Inflammatory macrophage treated with lipopolysaccharide for 4 hours (primary cell): Measurements from ENCODE around the gene SPANXN5.
"Not testable (repeated sequence)": the region's sequence is repeated elsewhere in the genome, so short reads cannot be mapped to it uniquely, and the experiment has no call there.

Experiments
- DNase-seq: peaks from one replicate; pipeline ENCODE4 v3.0.0-alpha.2; 2020

The SPANXN5 gene, protein sequence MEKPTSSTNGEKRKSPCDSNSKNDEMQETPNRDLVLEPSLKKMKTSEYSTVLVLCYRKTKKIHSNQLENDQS

DNA sequence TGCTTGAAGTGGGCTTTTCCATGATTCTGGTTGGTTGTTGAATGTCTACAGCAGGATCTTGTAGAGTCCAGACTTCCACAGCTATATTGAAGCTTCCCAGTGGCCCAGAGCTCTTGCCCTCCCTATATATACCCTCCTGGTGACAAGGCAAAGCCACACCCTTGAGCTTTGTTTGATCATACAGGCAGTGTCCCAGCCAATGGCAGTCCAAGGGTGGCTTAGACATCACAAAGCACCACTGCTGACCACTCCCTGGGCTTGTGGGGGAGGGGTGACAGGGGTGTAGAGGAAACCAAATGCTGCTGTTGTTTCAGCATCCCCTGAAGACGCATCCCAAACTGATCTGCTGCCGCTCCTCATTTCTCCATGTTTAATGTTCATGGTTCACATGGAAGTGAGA is at the start of gene SPANXN5:
TSS of gene SPANXN5 (minus strand) at position 101 of the 400 bp plus-strand sequence. CDS start at position 22, 79 bp downstream.
- not testable (repeated sequence) for DNase-seq

DNA sequence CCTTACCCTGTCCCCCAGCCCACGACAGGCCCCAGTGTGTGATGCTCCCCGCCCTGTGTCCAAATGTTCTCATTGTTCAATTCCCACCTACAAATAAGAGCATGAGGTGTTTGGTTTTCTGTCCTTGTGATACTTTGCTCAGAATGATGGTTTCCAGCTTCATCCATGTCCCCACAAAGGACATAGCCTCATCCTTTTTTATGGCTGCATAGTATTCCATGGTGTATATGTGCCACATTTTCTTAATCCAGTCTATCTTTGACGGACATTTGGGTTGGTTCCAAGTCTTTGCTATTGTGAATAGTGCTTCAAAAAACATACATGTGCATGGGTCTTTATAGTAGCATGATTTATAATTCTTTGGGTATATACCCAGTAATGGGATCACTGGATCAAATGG is 46.4 kb upstream of the SPANXN5 start:
- DNase-seq: not testable (repeated sequence)

DNA sequence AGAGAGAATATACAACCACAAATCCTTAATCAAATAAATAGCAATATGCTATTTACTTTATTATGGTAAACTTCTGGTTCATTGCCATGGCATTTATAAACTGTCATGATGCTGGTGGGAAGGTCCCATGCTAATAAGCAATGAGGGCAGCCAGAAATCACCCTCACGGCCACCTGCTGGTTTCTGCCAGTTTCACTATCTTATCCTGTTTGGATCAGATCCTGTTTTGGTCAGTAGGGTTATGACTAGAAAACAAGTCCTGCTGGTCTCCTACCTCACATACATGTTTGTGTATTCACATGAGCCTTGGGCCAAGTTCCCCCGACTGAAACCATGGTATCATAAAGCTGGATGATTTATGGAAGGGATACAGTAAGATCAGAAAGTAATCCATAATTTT is 41.9 kb upstream of the SPANXN5 start:
- no peak for DNase-seq

DNA sequence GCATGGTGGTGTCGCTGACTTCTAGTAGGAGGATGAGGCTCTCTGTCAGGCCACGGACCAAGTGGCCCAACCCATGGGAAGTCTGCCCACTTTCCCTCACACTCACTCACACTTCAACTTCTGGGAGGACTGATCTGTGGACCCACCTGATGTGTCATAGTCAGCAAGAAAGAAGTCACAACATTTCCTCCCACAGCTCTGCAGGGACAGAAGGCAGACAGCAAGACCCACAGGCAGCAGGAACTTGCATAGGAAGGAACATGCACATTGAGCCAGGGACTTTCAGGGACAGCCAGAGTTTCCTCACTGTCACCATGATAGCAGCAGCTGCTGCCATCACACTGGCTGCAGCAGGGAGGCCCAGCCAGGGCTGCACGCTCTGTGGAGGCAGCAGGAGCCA is 33.3 kb upstream of the SPANXN5 start:
- DNase-seq: peak; percentile 67

DNA sequence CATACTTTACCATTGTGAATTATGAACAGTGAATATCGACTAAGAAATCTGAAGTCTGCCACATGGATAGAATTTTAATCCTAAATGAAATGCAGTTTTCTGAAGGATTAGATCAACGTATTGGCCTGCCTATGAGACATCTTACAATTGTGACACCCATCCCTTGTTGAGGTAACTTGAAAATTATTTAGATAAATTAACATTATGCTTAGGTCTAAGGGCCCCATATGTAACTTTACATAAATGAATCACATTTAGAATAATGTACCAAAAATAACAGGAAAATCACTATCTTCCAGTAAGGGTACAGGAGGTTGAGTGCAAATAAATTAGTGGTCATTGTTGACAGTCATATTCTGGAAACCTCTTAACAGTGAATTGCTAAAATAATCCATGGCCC is 27.4 kb upstream of the SPANXN5 start:
- no peak for DNase-seq

DNA sequence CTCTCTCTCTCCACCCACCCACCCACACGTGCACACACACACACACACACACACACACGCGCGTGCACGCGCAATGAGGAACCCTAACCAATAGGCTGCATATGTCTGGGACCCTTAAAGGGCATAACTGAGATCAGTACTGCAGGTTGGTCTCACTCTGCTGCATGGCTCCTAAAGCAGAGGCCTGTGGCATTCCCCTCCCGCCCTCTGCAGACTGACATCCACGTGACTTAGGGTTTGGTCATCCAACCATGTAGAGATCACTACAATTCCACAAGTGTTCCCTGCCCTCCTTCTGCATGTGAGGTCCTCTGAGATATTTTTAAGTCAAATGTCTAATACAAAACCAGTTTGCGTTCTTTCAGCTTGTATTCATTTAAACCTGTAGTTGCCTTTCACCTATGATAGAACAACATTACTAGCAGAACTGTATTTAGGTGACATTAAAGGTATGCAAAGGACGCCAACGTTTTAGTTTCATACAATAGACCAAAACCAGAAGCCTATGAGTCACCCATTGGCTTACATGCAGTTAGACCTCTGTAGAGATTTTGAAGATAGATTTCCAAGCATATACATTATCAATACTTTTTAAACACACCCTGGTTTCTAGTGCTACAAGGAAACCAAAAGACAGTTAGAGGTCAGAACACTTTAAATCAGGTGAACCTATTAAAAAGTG is 24.0 kb upstream of the SPANXN5 start:
- DNase-seq: no peak

DNA sequence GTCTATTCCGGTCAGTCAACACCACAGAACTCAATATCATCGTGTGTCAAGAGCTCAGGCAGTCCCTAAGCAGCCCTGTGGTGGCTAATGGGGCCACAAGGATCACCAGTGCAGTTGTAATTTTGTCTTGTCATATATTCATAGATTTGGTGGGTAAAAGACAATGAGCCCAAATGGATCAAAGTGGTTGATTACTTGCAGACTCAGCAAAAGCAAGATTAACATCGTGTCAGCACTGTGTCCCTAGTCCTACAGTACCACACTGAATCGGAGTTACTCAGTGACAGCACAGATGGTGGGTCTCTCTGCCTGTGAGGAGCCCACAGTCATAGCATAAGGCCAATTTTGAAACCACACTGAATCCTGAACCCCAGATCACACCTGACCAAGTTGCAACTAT is 22.6 kb upstream of the SPANXN5 start:
- DNase-seq: no peak

DNA sequence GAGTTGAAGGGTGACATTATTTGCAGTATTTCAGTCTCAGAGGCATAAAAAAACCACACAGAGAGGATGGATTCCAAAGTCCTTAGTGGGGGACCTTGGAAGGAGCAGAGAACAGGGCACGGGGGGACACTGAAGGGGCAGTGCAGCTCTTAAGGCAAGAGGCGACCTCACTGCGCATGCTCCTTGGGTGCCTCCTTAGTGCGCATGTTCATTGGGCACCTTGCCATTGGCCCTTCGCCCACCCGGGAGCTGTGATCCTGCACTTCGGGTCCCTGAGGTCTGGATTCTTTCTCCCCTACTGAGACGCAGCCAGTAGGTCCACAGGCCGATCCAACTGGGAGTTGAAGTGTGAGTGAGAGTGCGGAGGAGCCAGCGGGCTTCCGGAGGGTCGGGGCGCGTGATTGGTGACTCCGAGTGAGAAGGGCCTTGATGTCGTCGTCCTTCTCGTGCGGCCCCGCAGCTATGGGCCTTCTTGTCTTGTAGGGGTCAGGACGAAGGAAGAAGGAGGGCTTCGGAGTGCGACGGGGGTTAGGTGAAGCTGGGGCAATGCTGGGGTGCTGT is 13.9 kb upstream of the SPANXN5 start, which contains the start of gene XAGE5:
TSS of gene XAGE5 (plus strand) at position 223 of the 561 bp plus-strand sequence. CDS start 1,280 bp downstream, outside the sequence.
- DNase-seq: no peak

DNA sequence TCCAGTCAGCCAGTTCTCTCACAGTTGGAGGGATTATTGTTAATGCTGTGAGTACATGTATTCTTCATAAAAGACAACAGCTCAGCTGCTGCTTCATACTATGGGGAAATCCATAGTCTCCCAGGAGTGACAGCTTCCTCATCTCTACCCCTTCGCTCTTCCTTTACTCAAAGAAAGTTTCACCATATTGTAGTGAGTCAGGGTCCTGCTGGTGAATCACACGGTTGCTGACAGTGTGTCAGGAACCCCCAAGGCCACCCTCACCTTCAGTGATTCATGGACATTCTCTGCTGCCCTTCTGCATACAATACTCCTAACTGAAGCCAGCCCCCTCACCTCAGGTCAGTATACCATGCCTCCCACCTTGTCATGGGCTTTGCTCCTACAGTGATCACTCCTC is 7.6 kb upstream of the SPANXN5 start:
- DNase-seq: peak; percentile 50

DNA sequence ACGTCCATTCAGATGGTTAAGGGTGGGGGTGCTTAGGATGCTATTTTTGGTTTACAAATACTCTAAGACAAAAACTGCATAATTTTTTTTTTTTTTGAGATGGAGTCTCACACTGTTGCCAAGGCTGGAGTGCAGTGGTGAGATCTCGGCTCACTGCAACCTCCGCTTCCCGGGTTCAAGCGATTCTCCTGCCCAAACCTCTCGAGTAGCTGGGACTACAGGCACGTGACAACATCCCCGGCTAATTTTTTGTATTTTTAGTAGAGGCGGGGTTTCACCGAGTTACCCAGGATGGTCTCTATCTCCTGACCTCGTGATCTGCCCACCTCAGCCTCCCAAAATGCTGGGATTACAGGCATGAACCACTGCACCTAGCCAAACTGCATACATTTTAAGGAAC is 23.7 kb downstream of the SPANXN5 start:
- DNase-seq: not testable (repeated sequence)

DNA sequence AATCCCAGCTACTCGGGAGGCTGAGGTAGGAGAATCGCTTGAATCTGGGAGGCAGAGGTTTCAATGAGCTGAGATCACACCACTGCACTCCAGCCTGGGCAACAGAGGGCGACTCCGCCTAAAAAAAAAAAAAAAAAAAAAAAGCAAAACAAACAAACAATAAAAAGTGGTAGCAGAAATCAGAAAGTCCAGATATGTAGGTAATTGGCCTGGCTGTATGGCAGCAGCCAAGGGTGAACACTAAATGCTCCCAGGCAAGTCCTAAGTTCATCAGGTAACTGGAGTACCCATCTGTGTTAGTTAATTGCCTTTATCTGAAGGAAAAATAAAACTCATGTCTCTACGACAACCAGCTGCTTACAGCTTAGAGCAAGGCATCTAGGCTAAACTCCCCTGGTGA is 31.2 kb downstream of the SPANXN5 start:
- DNase-seq: not testable (repeated sequence)

DNA sequence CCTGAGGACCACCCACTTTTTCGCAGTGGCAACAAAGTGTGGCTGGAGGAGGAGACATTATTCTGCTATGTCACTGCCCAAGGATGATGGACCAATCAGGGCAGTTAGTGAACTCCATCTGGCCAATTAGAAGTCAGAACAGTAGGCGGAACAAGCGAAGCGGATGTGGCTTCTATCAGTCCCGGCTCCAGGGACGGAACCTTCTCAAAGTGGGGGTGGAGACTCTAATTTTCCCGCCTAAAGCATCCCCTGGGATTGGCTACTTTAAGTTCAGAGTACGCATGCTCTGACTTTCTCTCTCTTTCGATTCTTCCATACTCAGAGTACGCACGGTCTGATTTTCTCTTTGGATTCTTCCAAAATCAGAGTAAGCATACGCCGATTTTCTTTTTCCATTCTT is 46.3 kb downstream of the SPANXN5 start, which contains the start of gene SSX2B:
TSS of gene SSX2B (plus strand) at position 301 of the 400 bp plus-strand sequence. CDS start 1,429 bp downstream, outside the sequence.
- DNase-seq: not testable (repeated sequence)
